Measurements from ENCODE around the gene SERPINA1.
"Not testable (repeated sequence)": the region's sequence is repeated elsewhere in the genome, so short reads cannot be mapped to it uniquely, and the experiment has no call there.

SERPINA1 gene

GRCh38 chr14:94388384-94389103, at the start of gene SERPINA1:
Gene SERPINA1 (minus strand): TSS chr14:94388602. CDS start chr14:94383237, 5,365 bp downstream.
- DNase-seq (ENCODE audit: low read depth in 2 of 2), result no peak

- DNase-seq (ENCODE audit: low read depth in 2 of 2), result no peak
Measured at GRCh38 chr14:94428610-94429009, 40.2 kb upstream of the SERPINA1 start.

DNA sequence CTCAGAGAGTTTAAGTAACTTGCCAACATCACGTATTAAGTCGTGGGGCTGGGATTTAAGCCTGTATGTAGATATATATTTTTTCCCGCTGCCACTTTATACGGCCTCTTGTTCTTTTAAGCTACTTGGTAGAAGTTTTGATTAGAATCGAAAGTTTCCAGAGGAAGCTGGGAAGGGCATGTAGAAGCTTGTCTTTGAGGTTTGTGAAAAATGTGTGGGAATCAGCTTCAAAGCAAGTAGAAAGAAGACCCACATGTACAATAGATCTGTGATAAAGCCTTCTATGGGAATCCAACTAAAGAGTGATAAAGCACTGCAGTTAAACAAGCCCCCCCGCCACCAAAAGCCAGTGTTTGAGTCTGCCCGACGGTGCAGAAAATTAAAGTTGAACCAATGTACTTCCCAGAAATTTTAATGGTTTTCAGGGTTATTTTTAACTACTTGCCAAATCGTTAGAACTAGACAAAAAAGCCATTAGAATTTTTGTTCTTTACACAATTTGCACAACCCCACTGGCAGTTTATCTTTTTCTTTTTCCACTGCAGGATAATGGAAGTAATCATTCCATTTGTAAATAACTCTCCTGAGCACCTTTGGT, 38.7 kb upstream of the SERPINA1 start:
- DNase-seq (ENCODE audit: low read depth in 2 of 2), result no peak

- DNase-seq (ENCODE audit: low read depth in 2 of 2), result no peak
Measured at GRCh38 chr14:94426526-94426925, 38.1 kb upstream of the SERPINA1 start.

- no peak for DNase-seq (ENCODE audit: low read depth in 2 of 2)
Measured at GRCh38 chr14:94424371-94424770, 36.0 kb upstream of the SERPINA1 start.

GRCh38 chr14:94423453-94424056, 35.2 kb upstream of the SERPINA1 start:
- DNase-seq (ENCODE audit: low read depth in 2 of 2), result peak; percentile 25 to 58

DNA sequence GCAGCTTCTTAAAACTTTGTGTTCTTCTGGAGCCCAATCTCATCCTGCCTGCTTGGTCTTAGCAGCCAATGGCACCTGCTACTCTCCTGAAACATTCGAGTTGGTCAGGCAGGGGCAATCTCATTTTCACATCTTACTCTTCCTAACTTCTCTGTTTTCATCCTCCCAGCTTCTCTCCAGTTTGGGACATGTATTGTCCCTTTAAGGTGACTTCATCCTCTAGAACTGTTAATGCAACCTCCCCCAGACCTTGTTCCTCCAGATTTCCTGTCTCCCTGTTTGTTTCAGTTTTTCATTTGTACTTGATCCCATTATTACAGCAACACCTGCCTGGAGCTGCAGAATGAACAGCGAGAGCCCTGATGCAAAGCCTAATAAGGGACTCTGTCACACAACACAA, 32.9 kb upstream of the SERPINA1 start:
- no peak for DNase-seq (ENCODE audit: low read depth in 2 of 2)

GRCh38 chr14:94417497-94418205, 29.2 kb upstream of the SERPINA1 start:
- DNase-seq (ENCODE audit: low read depth in 2 of 2), result not testable (repeated sequence)

DNA sequence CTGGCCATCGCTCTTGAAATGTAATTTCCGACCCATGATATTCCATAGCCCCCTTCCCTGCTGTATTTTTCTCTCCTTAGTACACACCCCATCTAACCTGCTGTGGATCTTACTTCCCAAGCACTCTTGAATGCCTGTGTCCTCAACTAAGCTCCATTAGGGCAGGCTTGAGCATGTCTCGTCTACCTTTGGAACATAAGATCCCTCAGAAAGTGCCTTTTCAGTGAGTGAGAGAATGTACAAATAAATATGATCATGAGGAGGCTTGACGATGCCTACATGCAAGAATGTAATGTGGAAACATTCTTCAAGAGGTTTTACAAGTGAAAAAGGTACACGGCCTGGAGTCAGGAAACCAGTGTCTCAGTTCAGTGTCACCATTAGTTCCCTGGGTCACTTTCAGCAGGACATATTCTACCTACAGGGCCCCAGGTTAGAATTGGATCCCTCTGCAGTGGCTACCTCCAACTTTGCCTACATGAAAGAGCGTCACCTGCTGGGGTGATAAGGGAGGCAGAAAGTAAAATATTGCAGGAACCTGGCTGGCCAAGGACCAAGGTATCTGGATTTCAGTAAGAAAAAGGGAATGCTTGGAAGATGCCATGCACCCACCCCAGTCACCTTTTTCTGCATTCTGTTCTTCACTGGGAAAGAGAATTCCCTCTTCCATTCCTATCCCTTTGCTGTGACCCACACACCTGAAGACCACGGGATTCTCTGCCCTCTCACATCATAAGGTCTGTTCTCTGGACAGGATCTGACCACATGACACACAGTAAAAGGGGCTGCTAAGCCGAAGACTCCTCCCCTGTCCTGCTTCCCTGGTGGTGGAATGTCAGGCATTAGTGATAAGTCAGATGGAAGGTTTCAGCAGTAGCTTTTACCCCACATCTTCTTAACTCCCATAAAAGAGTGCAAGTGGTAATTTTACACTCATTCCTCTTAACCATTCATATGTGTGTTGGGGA, 24.6 kb upstream of the SERPINA1 start:
- DNase-seq (ENCODE audit: low read depth in 2 of 2), result no peak

GRCh38 chr14:94411638-94412037, 23.2 kb upstream of the SERPINA1 start:
- no peak for DNase-seq (ENCODE audit: low read depth in 2 of 2)

DNA sequence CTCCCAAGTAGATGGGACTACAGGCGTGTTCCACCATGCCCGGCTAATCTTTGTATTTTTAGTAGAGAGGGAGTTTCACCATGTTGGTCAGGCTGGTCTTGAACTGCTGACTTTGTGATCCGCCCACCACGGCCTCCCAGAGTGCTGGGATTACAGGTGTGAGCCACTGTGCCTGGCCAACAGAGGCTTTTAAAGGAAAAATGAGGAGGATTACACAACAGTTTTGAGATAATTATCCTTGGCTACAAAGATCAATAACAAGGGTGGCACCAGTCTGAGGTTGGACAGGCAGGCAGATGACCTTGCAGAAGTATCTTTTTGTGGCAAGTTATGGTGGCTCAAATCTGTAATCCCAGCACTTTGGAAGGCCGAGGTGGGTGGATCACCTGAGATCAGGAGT, 21.0 kb upstream of the SERPINA1 start:
- DNase-seq (ENCODE audit: low read depth in 2 of 2), result not testable (repeated sequence)

GRCh38 chr14:94408546-94409095, 20.2 kb upstream of the SERPINA1 start:
- no peak for DNase-seq (ENCODE audit: low read depth in 2 of 2)

DNA sequence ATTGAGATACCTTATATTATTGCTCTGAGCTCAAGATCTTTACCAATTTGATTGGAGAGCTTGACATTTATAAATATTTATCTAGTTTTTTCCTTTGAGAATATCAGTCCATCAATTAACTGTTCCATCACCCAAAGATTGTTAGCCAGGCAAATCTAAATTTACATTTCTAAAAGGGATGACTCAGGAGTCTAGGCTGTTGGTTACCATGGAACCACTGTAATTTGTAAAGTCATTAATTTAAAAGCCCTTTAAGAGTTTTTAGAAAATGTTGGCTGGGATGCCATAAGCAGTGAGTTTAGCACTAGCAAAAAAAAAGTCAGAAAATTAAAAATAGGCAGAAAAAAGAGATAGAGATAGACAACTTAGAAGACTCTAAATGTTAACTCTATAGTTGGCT, 19.5 kb upstream of the SERPINA1 start:
- no peak for DNase-seq (ENCODE audit: low read depth in 2 of 2)

DNA sequence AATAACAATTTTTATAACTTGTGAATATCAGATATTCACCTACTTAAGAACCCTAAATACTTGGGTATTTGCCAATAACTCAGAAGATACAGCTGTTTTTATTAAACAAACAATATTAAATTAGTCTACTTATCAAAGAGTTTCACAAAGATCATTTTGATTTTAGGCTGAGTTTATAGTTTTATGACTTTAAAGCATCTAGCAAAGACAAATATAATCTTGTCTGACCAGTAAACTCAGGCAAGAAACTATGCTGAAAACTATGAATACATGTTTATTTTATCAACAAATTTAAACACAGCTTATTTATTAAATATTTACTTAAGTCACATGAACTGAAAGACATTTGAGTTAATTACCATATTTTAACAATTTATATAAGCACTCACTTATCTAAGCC, 18.5 kb upstream of the SERPINA1 start:
- DNase-seq (ENCODE audit: low read depth in 2 of 2), result no peak

DNA sequence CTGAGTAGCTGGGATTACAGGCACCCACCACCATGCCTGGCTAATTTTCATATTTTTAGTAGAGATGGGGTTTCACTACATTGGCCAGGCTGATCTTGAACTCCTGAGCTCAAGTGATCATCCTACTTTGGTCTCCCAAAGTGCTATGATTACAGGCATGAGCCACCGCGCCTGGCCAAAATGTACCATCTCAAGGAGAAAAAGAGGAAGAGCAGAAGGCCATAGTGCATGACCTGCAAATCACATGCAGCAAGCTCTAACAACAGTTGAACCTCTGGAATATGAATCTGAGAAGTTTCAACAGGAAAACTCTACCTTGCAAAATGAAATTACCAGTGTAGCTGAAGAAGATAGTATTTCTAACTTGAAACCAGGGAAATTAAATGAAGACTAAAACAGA, 17.1 kb upstream of the SERPINA1 start:
- DNase-seq (ENCODE audit: low read depth in 2 of 2), result no peak

DNA sequence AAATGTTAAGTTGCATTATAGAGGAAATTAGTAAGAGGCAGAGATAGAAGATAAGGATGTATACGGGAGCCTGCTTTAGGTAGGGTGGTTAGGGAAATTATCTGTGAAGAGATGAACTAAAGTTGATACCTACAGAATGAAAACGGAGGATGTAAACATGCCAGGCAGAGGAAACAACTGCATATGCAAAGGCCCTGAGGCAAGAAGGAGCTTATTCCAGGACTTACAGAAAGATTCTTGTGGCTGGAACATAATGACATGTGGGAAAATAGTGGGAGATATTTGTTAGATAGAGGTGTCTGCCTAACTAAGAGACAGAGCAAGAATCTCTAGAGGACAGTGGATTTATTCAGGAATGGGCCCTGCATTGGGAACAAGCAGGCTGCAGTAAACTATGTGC, 16.2 kb upstream of the SERPINA1 start:
- no peak for DNase-seq (ENCODE audit: low read depth in 2 of 2)

GRCh38 chr14:94403312-94403932, 15.0 kb upstream of the SERPINA1 start:
- DNase-seq (ENCODE audit: low read depth in 2 of 2), result no peak

DNA sequence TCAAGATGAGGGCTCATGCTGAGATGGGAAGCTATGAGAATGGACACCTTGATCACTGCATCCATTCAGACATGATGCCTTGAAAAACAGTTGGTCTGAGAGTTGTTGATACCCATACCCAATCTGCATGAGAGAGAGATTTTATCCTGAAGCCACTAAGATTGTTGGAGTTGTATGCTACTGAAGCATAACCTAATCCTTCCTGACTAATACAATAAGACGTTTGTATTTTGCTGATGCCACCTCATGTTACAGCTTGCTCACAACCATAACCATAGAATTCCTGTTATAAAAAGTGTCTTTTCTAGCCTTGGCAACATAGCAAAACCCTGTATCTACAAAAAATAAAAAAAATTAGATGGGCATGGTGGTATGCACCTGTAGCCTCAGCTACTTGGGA, 12.7 kb upstream of the SERPINA1 start:
- no peak for DNase-seq (ENCODE audit: low read depth in 2 of 2)

GRCh38 chr14:94400422-94400841, 12.0 kb upstream of the SERPINA1 start:
- DNase-seq (ENCODE audit: low read depth in 2 of 2), result no peak

- no peak for DNase-seq (ENCODE audit: low read depth in 2 of 2)
Measured at GRCh38 chr14:94398536-94398935, 10.1 kb upstream of the SERPINA1 start.

- DNase-seq (ENCODE audit: low read depth in 2 of 2), result no peak
Measured at GRCh38 chr14:94398182-94398479, 9.7 kb upstream of the SERPINA1 start.
